DOHH2 (cell line): ENCODE data around the gene GAS7.

Source experiments
- H3F3A ChIP-seq: fragments of 200-600 bp; sonication (generic), shearing (Covaris generic); 2 replicates; pipeline ENCODE4 v1.6.0; 2016; ENCODE audit warnings: antibody characterized with exemption, mild to moderate bottlenecking; ENCODE audit not compliant: control insufficient read depth, insufficient read depth
- H3K27ac ChIP-seq: fragments of 200-600 bp; sonication (generic); 2 replicates; pipeline ENCODE4 v1.5.1; 2014; ENCODE audit warnings: low read depth, mild to moderate bottlenecking, low read length, moderate library complexity
- H3K27me3 ChIP-seq: fragments of 200-600 bp; sonication (generic); 2 replicates; pipeline ENCODE4 v1.6.1; 2014; ENCODE audit warnings: mild to moderate bottlenecking, low read length, mixed read lengths; ENCODE audit not compliant: control insufficient read depth
- H3K36me3 ChIP-seq: fragments of 200-600 bp; sonication (generic); 2 replicates; pipeline ENCODE4 v1.6.1; 2014; ENCODE audit warnings: mild to moderate bottlenecking, low read length, moderate library complexity, mixed read lengths; ENCODE audit not compliant: control insufficient read depth
- H3K4me1 ChIP-seq: fragments of 200-600 bp; sonication (generic); 2 replicates; pipeline ENCODE4 v1.6.1; 2014; ENCODE audit warnings: mild to moderate bottlenecking, low read length, mixed read lengths; ENCODE audit not compliant: control insufficient read depth
- H3K4me2 ChIP-seq: fragments of 200-600 bp; sonication (generic); 2 replicates; pipeline ENCODE4 v1.6.0; 2014; ENCODE audit warnings: mild to moderate bottlenecking, low read length, moderate library complexity
- H3K4me3 ChIP-seq: fragments of 200-600 bp; sonication (generic); 2 replicates; pipeline ENCODE4 v1.5.1; 2014; ENCODE audit warnings: mild to moderate bottlenecking, low read length, mixed read lengths
- H3K79me2 ChIP-seq: fragments of 200-600 bp; sonication (generic); 2 replicates; pipeline ENCODE4 v1.6.1; 2014; ENCODE audit warnings: mild to moderate bottlenecking, low read length, mixed read lengths; ENCODE audit not compliant: control insufficient read depth
- H3K9me2 ChIP-seq: fragments of 200-600 bp; sonication (generic); replicated peaks from 2 replicates; pipeline ENCODE4 v1.6.1; 2014; ENCODE audit warnings: mild to moderate bottlenecking, low read length, mixed read lengths; ENCODE audit not compliant: control insufficient read depth
- H3K9me3 ChIP-seq: fragments of 200-600 bp; sonication (generic); 2 replicates; pipeline ENCODE4 v1.6.1; 2014; ENCODE audit warnings: antibody characterized with exemption, low read length, mixed read lengths; ENCODE audit not compliant: control insufficient read depth, insufficient read depth
- H4K20me1 ChIP-seq: fragments of 200-600 bp; sonication (generic); 2 replicates; pipeline ENCODE4 v1.6.0; 2014; ENCODE audit warnings: low read depth, mild to moderate bottlenecking, antibody characterized with exemption, low read length, moderate library complexity; ENCODE audit not compliant: control insufficient read depth, insufficient read depth
- EZH2phosphoT487 ChIP-seq: fragments of 200-600 bp; sonication (generic); IDR thresholded peaks from 2 replicates; pipeline ENCODE4 v1.6.1; 2017; ENCODE audit warnings: borderline replicate concordance, mild to moderate bottlenecking, antibody characterized with exemption, low read length, moderate library complexity, mixed read lengths
- TF ChIP-seq, protein P1 (sequence below): fragments of 200-600 bp; sonication (generic); IDR thresholded peaks from one replicate; pipeline ENCODE4 v1.5.1; 2014; ENCODE audit warnings: antibody characterized with exemption, mild to moderate bottlenecking, low read depth, low read length; ENCODE audit not compliant: poor library complexity, severe bottlenecking

GAS7 gene

GRCh38 chr17:10141436-10141835, 57.0 kb downstream of the GAS7 start:
- H3K4me3 ChIP-seq = no peak overlapping the region
- no peak overlapping the region for H3K4me2 ChIP-seq
- no peaks in the 10 kb centered on the region for H4K20me1 ChIP-seq
- no peaks in the 10 kb centered on the region for H3K9me3 ChIP-seq
- no peaks in the 10 kb centered on the region for H3F3A ChIP-seq
- H3K27me3 ChIP-seq = no peaks in the 10 kb centered on the region
- no peaks in the 10 kb centered on the region for H3K36me3 ChIP-seq
- TF ChIP-seq, protein P1, sequence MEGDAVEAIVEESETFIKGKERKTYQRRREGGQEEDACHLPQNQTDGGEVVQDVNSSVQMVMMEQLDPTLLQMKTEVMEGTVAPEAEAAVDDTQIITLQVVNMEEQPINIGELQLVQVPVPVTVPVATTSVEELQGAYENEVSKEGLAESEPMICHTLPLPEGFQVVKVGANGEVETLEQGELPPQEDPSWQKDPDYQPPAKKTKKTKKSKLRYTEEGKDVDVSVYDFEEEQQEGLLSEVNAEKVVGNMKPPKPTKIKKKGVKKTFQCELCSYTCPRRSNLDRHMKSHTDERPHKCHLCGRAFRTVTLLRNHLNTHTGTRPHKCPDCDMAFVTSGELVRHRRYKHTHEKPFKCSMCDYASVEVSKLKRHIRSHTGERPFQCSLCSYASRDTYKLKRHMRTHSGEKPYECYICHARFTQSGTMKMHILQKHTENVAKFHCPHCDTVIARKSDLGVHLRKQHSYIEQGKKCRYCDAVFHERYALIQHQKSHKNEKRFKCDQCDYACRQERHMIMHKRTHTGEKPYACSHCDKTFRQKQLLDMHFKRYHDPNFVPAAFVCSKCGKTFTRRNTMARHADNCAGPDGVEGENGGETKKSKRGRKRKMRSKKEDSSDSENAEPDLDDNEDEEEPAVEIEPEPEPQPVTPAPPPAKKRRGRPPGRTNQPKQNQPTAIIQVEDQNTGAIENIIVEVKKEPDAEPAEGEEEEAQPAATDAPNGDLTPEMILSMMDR = no peak
- TF ChIP-seq EZH2phosphoT487 = no peak
- H3K27ac ChIP-seq = no peak overlapping the region
- no peaks in the 10 kb centered on the region for H3K4me1 ChIP-seq
- H3K9me2 ChIP-seq = no peaks in the 10 kb centered on the region
- no peaks in the 10 kb centered on the region for H3K79me2 ChIP-seq

DNA sequence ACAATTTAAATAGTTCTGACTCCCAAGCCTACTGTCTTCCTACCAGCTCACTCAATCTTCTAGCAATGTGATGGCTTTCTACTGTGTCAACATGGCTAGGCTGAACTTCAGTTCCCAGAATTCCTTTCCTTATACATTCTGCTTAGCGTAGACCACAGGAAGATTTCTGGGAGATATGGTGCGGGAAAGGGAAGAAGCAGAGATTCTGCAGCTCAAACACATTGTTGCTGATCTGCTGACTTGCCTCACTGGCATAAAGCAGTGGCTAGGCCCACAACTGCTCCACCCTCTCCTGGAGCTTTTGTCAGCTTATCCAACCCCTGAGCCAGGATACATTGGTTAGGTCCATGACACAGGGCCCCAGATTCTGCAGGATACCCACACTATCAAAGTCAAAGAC, 58.8 kb downstream of the GAS7 start:
- Histone ChIP-seq H3K4me1 (no peaks in the 10 kb centered on the region), H4K20me1 (no peaks in the 10 kb centered on the region), H3K9me3 (no peaks in the 10 kb centered on the region), H3K36me3 (no peaks in the 10 kb centered on the region), H3K27ac (no peak overlapping the region), H3F3A (no peaks in the 10 kb centered on the region), H3K79me2 (no peaks in the 10 kb centered on the region), H3K4me2 (no peak overlapping the region), H3K27me3 (no peaks in the 10 kb centered on the region), H3K9me2 (no peaks in the 10 kb centered on the region), H3K4me3 (no peak overlapping the region)
- TF ChIP-seq EZH2phosphoT487 = no peak
- TF ChIP-seq, protein P1 = no peak

GRCh38 chr17:10136258-10136981, 62.0 kb downstream of the GAS7 start:
- H3F3A ChIP-seq = no peaks in the 10 kb centered on the region

More at GRCh38 chr17:10136258-10136981, 62.0 kb downstream of the GAS7 start:
- no peaks in the 10 kb centered on the region for H3K4me1 ChIP-seq
- H3K27me3 ChIP-seq = no peaks in the 10 kb centered on the region
- no peak overlapping the region for H3K4me2 ChIP-seq
- no peak overlapping the region for H3K4me3 ChIP-seq
- H3K36me3 ChIP-seq = no peaks in the 10 kb centered on the region
- no peak overlapping the region for H3K27ac ChIP-seq
- H3K9me2 ChIP-seq = no peaks in the 10 kb centered on the region
- no peaks in the 10 kb centered on the region for H3K79me2 ChIP-seq
- H4K20me1 ChIP-seq = no peaks in the 10 kb centered on the region
- TF ChIP-seq, protein P1 = no peak
- no peak for TF ChIP-seq EZH2phosphoT487
- no peaks in the 10 kb centered on the region for H3K9me3 ChIP-seq
